Suppressor macrophage (primary cell): ENCODE results near the gene BPIFB6.
"Not testable (repeated sequence)": the region's sequence is repeated elsewhere in the genome, so short reads cannot be mapped to it uniquely, and the experiment has no call there.

ENCODE experiments used
- DNase-seq, 4 experiments: peaks; one replicate each; pipeline ENCODE4 v3.0.0-alpha.2; 2020 to 2022

Gene BPIFB6

GRCh38 chr20:33030569-33030968, 879 bp upstream of the BPIFB6 start:
- DNase-seq = no peak

- DNase-seq = no peak
Measured at GRCh38 chr20:33032555-33032954, 1.1 kb downstream of the BPIFB6 start.

GRCh38 chr20:33033381-33033780, 1.9 kb downstream of the BPIFB6 start:
- DNase-seq = no peak

- DNase-seq = no peak
Measured at GRCh38 chr20:33034115-33034514, 2.7 kb downstream of the BPIFB6 start.

- DNase-seq = no peak
Measured at GRCh38 chr20:33034901-33035492, 3.5 kb downstream of the BPIFB6 start.

GRCh38 chr20:33037456-33037855, 6.0 kb downstream of the BPIFB6 start:
- no peak for DNase-seq

GRCh38 chr20:33038243-33038642, 6.8 kb downstream of the BPIFB6 start:
- no peak for DNase-seq

- no peak for DNase-seq
Measured at GRCh38 chr20:33042430-33042829, 11.0 kb downstream of the BPIFB6 start.

GRCh38 chr20:33042983-33043730, 11.7 kb downstream of the BPIFB6 start:
- no peak for DNase-seq

GRCh38 chr20:33043731-33044181, 12.3 kb downstream of the BPIFB6 start:
- no peak for DNase-seq

GRCh38 chr20:33045129-33045721, 13.8 kb downstream of the BPIFB6 start:
- not testable (repeated sequence) for DNase-seq

- no peak for DNase-seq
Measured at GRCh38 chr20:33046412-33046811, 15.0 kb downstream of the BPIFB6 start.

- DNase-seq = no peak
Measured at GRCh38 chr20:33051333-33051732, 19.9 kb downstream of the BPIFB6 start.

- no peak for DNase-seq
Measured at GRCh38 chr20:33053291-33054106, 22.1 kb downstream of the BPIFB6 start, which contains the start of gene BPIFB3. BPIFB3 (plus strand) TSS chr20:33053903; CDS start chr20:33055436, 1,533 bp downstream.

GRCh38 chr20:33054381-33054780, 22.9 kb downstream of the BPIFB6 start:
- no peak for DNase-seq

GRCh38 chr20:33054791-33055190, 23.3 kb downstream of the BPIFB6 start:
- DNase-seq = no peak

- no peak for DNase-seq
Measured at GRCh38 chr20:33059136-33059535, 27.7 kb downstream of the BPIFB6 start.

- no peak for DNase-seq
Measured at GRCh38 chr20:33059741-33060390, 28.4 kb downstream of the BPIFB6 start.

- DNase-seq = no peak
Measured at GRCh38 chr20:33061658-33062028, 30.2 kb downstream of the BPIFB6 start.

- no peak for DNase-seq
Measured at GRCh38 chr20:33062105-33062824, 30.8 kb downstream of the BPIFB6 start.

GRCh38 chr20:33062825-33063149, 31.3 kb downstream of the BPIFB6 start:
- DNase-seq = no peak

GRCh38 chr20:33063271-33063670, 31.8 kb downstream of the BPIFB6 start:
- no peak for DNase-seq
